A549 (cell line): ENCODE measurements around the gene SFRP5.

Source experiments
- BHLHE40 ChIP-seq: IDR thresholded peaks from 2 replicates; pipeline ENCODE4 v1.6.1; 2012; ENCODE audit warnings: low read depth, low read length, inconsistent platforms
- CHD2 ChIP-seq: fragments of 150-350 bp; IDR thresholded peaks from 2 replicates; pipeline ENCODE4 v1.6.1; 2014; ENCODE audit warnings: low read length; ENCODE audit not compliant: partially characterized antibody
- CHD4 ChIP-seq: fragments of 200-600 bp; sonication (generic); IDR thresholded peaks from 2 replicates; pipeline ENCODE4 v1.6.1; 2016; ENCODE audit warnings: antibody characterized with exemption, mild to moderate bottlenecking, borderline replicate concordance
- EP300 ChIP-seq, 2 experiments: fragments of >200 bp; sonication (Bioruptor Twin); formaldehyde crosslinking; IDR thresholded peaks; 2 replicates in 1 of 2; 3 replicates in 1 of 2; pipeline ENCODE4 v1.6.1; 2016 to 2017
- KDM5A ChIP-seq: fragments of 200-600 bp; sonication (generic); IDR thresholded peaks from 2 replicates; pipeline ENCODE4 v1.6.1; 2016; ENCODE audit warnings: antibody characterized with exemption, mild to moderate bottlenecking
- MYC ChIP-seq: IDR thresholded peaks from 2 replicates; pipeline ENCODE4 v1.6.1; 2012; ENCODE audit warnings: mild to moderate bottlenecking, inconsistent platforms, low read length, improper control_type of control experiment, borderline replicate concordance
- NFE2L2 ChIP-seq: fragments of 150-350 bp; conservative IDR thresholded peaks from 2 replicates; pipeline ENCODE4 v1.6.1; 2014; ENCODE audit warnings: low read length
- POLR2AphosphoS2 ChIP-seq: conservative IDR thresholded peaks from 2 replicates; pipeline ENCODE4 v1.6.1; 2012; ENCODE audit warnings: low read length, improper control_type of control experiment, inconsistent platforms
- RAD21 ChIP-seq, 2 experiments: fragments of >200 bp in 1 of 2; sonication (Bioruptor Twin) in 1 of 2; formaldehyde crosslinking in 1 of 2; IDR thresholded peaks in 1 of 2; conservative IDR thresholded peaks in 1 of 2; 2 replicates in 1 of 2; 3 replicates in 1 of 2; pipeline ENCODE4 v1.6.1; 2012 to 2018; ENCODE audit warnings: inconsistent platforms in 1 of 2
- TF ChIP-seq, protein P1 (sequence below): fragments of 150-350 bp; IDR thresholded peaks from 2 replicates; pipeline ENCODE4 v1.6.1; 2014; ENCODE audit warnings: low read depth, mild to moderate bottlenecking, low read length
- TF ChIP-seq, protein P2 (sequence below): fragments of >200 bp; sonication (Bioruptor Twin); formaldehyde crosslinking; IDR thresholded peaks from 3 replicates; pipeline ENCODE4 v1.5.1; 2016
- TF ChIP-seq, protein P3 (sequence below): fragments of 250-450 bp; sonication (Bioruptor Pico); IDR thresholded peaks from 2 replicates; pipeline ENCODE4 v1.5.0; 2020; ENCODE audit warnings: low read depth, mild to moderate bottlenecking, moderate library complexity
- TF ChIP-seq, protein P4 (sequence below): fragments of 450-650 bp; IDR thresholded peaks from 2 replicates; pipeline ENCODE4 v1.6.1; 2014; ENCODE audit warnings: antibody characterized with exemption
- TF ChIP-seq, protein P5 (sequence below): IDR thresholded peaks from 2 replicates; pipeline ENCODE4 v1.6.1; 2012

DNA sequence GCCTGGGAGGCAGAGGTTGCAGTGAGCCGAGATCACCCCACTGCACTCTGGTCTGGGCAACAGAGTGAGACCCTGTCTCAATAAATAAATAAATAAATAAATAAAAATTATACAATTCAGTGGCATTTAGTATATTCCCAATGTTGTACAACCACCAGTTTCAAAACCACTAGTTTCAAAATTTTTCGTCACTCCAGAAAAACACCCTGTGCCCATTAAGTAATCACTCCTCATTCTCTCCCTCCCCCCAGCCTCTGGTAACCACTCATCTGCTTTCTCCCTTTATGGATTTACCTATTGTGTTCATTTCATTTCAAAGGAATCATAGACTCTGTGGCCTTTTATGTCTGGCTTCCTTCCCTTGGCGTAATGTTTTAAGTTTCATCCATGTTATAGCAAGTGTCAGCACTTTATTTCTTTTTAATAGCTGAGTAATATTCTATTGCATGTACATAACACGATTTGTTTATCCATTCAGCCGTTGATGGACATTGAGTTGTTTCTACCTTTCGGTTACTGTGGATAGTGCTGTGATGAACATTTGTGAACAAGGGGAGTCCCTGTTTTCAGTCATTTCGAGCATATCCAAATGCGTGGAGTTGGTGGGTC is 48.4 kb upstream of the SFRP5 start:
- TF ChIP-seq, protein P1, sequence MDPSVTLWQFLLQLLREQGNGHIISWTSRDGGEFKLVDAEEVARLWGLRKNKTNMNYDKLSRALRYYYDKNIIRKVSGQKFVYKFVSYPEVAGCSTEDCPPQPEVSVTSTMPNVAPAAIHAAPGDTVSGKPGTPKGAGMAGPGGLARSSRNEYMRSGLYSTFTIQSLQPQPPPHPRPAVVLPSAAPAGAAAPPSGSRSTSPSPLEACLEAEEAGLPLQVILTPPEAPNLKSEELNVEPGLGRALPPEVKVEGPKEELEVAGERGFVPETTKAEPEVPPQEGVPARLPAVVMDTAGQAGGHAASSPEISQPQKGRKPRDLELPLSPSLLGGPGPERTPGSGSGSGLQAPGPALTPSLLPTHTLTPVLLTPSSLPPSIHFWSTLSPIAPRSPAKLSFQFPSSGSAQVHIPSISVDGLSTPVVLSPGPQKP, result no peak
- TF ChIP-seq EP300 (IDR thresholded peaks at IDR 0.05) (no peak), RAD21 (conservative IDR thresholded peaks at IDR 0.05 in 1 of 2, IDR thresholded peaks at IDR 0.05 in 1 of 2) (no peak), MYC (no peak), NFE2L2 (no peak), CHD4 (no peak), POLR2AphosphoS2 (no peak), BHLHE40 (no peak), CHD2 (no peak), KDM5A (no peak)
- TF ChIP-seq, protein P2, sequence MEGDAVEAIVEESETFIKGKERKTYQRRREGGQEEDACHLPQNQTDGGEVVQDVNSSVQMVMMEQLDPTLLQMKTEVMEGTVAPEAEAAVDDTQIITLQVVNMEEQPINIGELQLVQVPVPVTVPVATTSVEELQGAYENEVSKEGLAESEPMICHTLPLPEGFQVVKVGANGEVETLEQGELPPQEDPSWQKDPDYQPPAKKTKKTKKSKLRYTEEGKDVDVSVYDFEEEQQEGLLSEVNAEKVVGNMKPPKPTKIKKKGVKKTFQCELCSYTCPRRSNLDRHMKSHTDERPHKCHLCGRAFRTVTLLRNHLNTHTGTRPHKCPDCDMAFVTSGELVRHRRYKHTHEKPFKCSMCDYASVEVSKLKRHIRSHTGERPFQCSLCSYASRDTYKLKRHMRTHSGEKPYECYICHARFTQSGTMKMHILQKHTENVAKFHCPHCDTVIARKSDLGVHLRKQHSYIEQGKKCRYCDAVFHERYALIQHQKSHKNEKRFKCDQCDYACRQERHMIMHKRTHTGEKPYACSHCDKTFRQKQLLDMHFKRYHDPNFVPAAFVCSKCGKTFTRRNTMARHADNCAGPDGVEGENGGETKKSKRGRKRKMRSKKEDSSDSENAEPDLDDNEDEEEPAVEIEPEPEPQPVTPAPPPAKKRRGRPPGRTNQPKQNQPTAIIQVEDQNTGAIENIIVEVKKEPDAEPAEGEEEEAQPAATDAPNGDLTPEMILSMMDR, result no peak
- TF ChIP-seq, protein P3, sequence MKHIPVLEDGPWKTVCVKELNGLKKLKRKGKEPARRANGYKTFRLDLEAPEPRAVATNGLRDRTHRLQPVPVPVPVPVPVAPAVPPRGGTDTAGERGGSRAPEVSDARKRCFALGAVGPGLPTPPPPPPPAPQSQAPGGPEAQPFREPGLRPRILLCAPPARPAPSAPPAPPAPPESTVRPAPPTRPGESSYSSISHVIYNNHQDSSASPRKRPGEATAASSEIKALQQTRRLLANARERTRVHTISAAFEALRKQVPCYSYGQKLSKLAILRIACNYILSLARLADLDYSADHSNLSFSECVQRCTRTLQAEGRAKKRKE (CRISPR knock-in tag), result no peak
- TF ChIP-seq, protein P4, sequence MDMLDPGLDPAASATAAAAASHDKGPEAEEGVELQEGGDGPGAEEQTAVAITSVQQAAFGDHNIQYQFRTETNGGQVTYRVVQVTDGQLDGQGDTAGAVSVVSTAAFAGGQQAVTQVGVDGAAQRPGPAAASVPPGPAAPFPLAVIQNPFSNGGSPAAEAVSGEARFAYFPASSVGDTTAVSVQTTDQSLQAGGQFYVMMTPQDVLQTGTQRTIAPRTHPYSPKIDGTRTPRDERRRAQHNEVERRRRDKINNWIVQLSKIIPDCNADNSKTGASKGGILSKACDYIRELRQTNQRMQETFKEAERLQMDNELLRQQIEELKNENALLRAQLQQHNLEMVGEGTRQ, result no peak
- TF ChIP-seq, protein P5, sequence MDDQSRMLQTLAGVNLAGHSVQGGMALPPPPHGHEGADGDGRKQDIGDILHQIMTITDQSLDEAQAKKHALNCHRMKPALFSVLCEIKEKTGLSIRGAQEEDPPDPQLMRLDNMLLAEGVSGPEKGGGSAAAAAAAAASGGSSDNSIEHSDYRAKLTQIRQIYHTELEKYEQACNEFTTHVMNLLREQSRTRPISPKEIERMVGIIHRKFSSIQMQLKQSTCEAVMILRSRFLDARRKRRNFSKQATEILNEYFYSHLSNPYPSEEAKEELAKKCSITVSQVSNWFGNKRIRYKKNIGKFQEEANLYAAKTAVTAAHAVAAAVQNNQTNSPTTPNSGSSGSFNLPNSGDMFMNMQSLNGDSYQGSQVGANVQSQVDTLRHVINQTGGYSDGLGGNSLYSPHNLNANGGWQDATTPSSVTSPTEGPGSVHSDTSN, result no peak
